NCI-H146 (cell line): ENCODE data around the gene FUBP1.
A peak's percentile ranks its signal among the peaks of the same experiment; 100 is the strongest.
"Not testable (repeated sequence)": the region's sequence is repeated elsewhere in the genome, so short reads cannot be mapped to it uniquely, and the experiment has no call there.

Source experiments
- DNase-seq: peaks from one replicate; lab custom pipeline; 2025; lab: John Stamatoyannopoulos, UW

The FUBP1 gene

GRCh38 chr1:77989744-77990143 lies 10.9 kb upstream of the FUBP1 start:
- DNase-seq: no peak

DNA sequence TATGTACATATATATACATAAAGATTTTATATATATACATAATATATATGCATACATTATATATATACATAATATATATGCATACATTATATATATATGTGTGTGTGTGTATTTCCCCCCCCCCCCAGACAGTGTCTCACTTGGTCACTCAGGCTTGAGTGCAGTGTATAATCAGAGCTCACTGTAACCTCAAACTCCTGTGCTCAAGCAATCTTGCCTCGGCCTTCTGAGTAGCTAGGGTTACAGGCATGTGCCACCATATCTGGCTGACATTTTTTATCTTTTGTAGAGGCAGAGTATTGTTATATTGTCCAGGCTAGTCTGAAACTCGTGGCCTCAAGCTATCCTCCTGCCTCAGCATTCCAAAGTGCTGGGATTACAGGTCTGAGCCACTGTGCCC lies 9.0 kb upstream of the FUBP1 start:
- no peak for DNase-seq

DNA sequence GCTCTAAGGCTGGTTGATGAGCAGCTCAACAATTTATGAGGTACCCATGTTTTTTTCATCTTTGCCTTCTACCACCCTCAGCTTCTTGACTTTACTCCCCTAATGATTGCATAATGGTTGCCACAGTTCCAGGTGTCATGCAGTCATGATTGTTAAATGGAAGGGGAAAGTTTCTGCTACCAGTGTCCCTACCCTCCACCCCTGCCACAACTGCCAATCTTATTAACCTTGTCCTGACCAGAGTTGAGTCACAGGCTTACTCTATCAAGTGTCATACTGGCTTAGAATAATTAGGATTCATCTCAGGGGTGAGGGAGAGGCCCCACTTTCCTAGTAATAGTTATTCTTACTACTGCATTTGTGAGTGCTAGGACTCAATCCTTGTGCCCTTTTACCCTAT lies 7.9 kb upstream of the FUBP1 start:
- no peak for DNase-seq

- DNase-seq: no peak
These were observed 5.8 kb upstream of the FUBP1 start for GRCh38 chr1:77984629-77985028.

- no peak for DNase-seq
These were observed 5.1 kb upstream of the FUBP1 start for GRCh38 chr1:77983997-77984355.

DNA sequence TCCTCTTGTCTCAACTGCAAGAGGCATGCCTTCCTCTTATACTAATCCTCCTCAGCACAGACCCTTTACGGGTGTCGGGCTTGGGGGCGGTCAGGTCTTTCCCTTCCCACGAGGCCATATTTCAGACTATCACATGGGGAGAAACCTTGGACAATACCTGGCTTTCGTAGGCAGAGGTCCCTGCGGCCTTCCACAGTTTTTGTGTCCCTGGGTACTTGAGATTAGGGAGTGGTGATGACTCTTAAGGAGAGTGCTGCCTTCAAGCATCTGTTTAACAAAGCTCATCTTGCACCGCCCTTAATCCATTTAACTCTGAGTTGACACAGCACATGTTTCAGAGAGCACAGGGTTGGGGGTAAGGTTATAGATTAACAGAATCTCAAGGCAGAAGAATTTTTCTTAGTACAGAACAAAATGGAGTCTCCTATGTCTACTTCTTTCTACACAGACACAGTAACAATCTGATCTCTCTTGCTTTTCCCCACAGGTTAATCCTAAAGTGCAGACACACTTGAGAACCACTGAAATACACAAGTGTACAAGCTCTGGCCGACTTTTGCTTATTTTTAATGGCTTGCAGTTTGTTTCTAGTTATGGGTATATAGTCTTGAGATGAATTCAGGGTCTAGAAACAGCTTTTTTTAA lies 4.6 kb upstream of the FUBP1 start:
- DNase-seq: not testable (repeated sequence)

- DNase-seq: peak; percentile 96
These were observed 441 bp downstream of the FUBP1 start for GRCh38 chr1:77978293-77978968.

DNA sequence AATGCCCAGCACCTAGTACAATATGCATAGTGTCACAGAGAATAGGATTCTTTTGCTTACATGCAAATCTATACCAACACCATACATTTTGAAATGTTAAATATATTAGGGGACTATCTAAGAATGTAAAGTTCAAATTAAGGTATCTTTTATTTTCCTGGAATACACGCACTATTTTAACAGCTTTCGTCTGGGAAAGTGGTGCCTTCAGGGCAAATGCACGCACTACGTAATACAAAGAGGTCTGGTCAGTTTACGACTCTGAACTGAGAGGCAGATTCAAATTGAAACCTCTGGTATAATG lies 931 bp downstream of the FUBP1 start:
- no peak for DNase-seq

GRCh38 chr1:77976433-77977076 lies 2.3 kb downstream of the FUBP1 start:
- no peak for DNase-seq

DNA sequence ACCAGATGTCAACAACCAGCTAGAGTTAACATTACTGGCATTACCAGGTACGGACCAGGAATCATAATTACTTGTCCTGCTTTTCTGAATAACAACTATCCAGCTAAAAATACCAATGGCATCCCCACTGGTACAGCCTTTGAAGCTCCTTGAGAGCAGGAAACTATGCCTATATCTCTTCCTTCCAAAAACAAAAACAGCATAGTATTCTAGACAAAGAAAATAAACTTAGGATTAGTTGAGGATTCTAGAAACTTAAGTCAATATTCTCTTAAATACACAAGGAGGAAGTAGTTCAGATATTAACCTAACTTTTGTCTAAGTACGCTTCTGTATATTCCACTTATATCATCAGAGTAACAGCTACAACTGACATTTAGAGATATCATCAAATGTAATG lies 3.0 kb downstream of the FUBP1 start:
- no peak for DNase-seq

DNA sequence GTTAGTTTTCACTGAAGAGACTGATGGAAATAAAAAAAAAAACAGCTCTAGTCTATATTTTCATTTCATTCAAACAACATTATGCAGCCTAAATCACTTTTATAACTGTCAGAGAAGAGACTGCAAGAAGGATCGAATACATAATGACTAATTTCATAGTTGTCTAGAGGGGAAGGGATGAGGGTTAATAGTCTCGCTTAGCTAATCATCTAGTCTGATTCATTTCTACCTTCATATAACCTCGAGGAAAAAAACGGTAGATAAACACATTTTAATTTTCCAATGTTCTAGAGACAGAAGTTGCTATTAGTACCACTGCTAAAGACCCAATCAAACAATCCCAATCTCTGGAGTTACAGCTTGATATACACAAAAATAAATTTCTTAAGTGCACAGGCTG lies 3.5 kb downstream of the FUBP1 start:
- DNase-seq: no peak

DNA sequence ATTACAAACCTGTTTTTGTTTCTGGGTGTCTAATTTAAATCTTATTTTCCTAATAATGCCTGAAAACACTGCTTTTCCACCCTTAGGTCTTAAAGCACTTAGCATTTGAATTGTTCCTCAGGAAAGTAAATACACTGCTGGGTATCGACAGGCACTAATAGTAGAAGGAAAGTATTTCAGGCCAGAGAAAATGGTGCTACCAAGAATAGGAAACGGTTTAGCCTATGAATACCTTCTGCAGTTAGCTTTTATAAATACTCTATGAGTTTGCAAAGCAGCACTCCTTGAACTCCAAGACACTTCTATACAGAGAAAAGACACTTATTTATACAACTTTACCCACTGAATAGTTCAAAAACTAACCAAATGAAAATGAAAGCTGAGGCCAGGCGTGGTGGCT lies 6.8 kb downstream of the FUBP1 start:
- DNase-seq: no peak

- DNase-seq: no peak
These were observed 8.7 kb downstream of the FUBP1 start for GRCh38 chr1:77970192-77970591.

DNA sequence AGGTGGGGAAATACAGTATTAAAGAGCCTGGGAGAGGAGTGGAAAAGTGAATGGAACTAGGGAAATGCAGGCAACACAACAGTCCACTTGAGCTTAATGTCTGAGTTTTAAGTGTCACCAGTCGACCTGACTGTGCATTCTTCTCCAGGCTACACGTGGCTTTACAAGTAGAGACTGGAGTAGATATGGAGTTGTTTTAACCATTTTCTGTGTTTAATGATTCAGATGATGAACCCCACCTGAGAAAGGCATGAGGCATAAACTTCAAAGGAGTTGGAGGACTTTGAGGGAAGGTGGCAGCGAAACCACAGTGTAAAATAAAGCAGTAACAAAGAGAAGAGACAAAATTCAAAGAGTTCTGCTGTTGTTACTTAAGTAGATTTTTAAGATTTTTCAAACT lies 12.6 kb downstream of the FUBP1 start:
- no peak for DNase-seq

DNA sequence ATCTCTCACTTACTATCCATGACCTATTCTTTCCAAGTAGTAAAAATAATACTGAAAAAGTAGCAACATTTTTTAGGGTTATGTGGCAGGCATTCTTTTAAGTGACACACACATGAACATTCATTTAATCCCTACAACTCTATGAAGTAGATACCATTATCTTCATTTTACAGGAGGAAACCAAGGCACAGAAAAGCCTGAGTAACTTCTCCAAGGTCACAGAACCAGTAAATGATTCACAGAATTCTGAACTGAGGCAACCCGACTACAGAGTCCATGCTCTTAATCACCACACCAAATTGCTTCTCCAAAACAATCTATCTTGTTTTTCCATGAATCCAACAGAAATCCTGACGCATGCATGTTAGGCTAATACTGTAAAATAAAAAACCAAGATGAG lies 17.5 kb downstream of the FUBP1 start:
- no peak for DNase-seq

DNA sequence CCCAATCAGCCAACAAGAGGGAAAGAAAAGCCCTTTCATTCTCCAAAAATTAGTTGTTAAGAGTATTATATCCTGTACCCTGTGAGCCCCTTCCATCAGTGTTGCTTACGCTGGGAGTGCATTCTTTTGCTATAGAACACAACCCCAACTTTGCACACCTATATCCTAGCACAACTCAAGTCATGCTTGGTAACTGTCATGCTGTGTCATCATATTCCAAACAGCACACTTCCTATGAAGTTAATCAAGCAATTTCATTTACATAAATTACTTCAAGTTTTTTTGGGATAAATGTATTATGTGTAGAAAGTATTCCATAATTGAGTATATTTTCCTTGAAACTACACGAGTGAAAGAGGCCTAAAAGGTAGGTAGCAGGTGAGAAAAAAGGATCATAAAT lies 20.0 kb downstream of the FUBP1 start:
- no peak for DNase-seq

- no peak for DNase-seq
These were observed 20.5 kb downstream of the FUBP1 start for GRCh38 chr1:77958391-77958790.

- DNase-seq: no peak
These were observed 22.4 kb downstream of the FUBP1 start for GRCh38 chr1:77956464-77956863.

GRCh38 chr1:77955709-77956108 lies 23.2 kb downstream of the FUBP1 start:
- no peak for DNase-seq

DNA sequence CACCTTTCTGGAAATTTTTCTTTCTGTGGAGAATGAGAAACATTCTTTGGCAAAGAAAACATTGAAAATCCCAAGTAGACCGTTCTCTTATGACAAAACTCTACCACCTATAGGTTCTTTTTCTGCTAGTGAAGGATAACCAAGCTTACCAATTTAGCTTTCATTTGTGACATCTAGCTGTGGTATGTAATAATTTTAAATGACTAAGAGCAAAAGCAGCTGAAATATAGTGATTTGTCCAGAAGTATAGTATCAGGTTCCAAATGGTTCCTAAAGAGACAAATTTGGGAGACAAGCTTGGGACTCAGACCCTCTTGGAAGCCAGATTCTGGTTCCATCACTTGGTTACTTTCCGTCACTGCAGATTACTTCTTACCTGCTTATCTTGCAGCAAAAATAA lies 24.4 kb downstream of the FUBP1 start:
- no peak for DNase-seq

GRCh38 chr1:77953907-77954306 lies 25.0 kb downstream of the FUBP1 start:
- no peak for DNase-seq

- DNase-seq: no peak
These were observed 27.5 kb downstream of the FUBP1 start for GRCh38 chr1:77951328-77951727.

DNA sequence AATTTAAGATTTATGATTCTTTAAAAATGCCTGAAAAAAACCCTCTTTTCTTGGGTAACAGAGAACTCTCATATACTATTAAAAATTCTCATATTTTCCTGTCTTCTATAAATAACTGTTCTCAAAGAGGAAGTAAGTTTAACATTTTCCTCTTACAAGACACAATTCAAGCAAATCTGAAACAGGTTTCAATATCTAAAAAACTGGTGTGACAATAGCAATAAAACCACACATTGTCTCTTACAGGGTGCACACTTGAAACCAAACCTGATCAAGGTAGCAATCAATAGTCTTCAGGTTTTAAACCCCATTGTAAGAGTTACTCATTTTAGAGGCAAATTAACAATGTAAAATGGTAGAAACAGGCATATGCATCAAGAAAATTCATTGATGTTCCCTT lies 28.0 kb downstream of the FUBP1 start:
- no peak for DNase-seq

GRCh38 chr1:77948841-77949424 lies 29.9 kb downstream of the FUBP1 start:
- peak; percentile 5 for DNase-seq
